HG03432 (cell line): ENCODE results near the gene HORMAD1.
"Not testable (repeated sequence)": the region's sequence is repeated elsewhere in the genome, so short reads cannot be mapped to it uniquely, and the experiment has no call there.

Experiments used
- ATAC-seq: cut with Tn5 transposase; IDR thresholded peaks from one replicate; pipeline ENCODE4 v1.9.1; 2021; ENCODE audit warnings: mild to moderate bottlenecking, moderate library complexity; ENCODE audit not compliant: unreplicated experiment

Gene HORMAD1

GRCh38 chr1:150703427-150703826 is 17.3 kb downstream of the HORMAD1 start:
- ATAC-seq, result no peak

DNA sequence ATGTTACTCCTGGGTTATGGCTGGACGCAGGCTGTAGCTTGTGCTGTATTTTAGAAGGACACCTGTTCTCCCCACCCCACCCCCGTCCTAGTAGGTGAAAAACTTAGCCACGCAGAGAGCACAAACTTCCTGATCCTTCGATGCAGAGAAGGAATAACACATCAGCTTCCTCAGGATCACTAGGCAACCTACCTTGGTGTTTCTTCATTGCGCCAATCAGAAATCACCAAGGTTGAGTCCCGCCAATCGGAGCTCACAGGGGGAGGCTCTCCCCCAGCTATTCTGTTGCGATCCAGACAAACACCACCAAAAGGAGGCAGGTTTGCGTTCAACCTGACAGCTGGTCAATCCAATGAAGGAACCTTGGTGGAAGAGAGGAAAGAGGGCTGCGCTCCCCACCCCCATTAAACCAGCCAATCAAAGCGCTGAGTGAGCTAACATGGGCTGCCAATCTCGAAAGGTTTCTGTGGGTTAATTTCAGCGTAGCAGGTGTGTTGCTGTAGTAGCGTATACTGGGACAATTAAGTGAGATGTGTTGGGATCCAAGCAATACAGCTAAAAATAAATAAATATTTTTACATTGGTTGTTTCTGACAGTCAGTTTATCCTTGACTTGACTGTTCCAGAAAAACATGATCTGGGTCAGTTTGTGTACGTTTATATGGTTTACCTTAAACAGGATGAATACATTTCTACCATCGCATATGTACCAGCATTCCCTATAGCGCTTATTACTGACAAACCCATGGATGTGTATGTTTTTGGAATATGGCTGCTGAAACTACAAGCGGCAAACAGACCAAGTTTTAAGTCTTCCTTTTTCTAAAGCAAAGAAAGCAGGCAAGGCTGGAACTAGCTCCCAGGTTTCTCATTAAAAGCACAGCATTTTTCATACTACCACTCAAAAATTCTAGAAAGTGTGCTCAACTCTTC is 23.4 kb downstream of the HORMAD1 start, which contains the start of gene GOLPH3L:
Gene GOLPH3L, minus strand, starts transcription at position 160 of the 933 bp plus-strand sequence. CDS start 2,316 bp downstream, outside the sequence.
- ATAC-seq, result peak; percentile 99

- no peak for ATAC-seq
Measured at GRCh38 chr1:150696590-150696989, 24.1 kb downstream of the HORMAD1 start.

DNA sequence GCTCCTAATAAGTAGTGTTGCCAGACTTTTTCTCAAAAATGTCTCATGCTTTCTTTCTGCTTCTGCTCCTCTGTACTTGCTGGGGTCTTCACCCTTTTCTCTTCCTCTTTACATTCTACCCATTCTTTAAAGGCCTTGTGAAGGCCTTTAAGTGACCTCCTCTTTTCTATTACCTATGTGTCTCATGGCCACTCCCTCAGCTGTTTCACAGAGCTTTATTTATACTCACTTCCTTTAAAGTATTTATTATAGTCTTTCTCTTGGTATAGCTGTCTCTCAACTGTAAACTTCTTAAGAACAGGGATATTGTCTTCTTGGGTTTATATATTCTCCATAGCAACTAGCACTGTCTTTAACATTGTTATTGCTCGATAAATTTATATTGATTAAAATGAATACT is 24.5 kb downstream of the HORMAD1 start:
- ATAC-seq, result no peak

DNA sequence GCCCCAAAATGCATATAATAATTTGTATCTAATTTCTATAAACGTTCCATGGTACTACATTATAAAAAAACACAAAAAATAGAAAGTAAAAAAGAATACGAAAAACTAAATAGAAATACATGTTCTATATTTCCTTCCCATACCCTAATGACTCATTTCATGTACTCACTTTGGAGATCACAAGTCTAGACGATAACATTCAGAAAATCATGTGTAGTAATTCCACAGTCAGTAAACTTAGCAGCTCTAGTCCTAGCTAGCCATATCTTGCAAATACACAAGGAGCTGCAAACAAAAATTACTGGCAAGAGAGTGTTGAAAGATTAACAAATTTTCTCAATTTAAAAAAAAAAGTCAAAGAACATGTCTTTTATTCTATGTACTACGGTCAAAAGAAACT is 25.1 kb downstream of the HORMAD1 start:
- no peak for ATAC-seq

- no peak for ATAC-seq
Measured at GRCh38 chr1:150692720-150693119, 28.0 kb downstream of the HORMAD1 start.

GRCh38 chr1:150688763-150689162 is 31.9 kb downstream of the HORMAD1 start:
- ATAC-seq, result no peak

- ATAC-seq, result no peak
Measured at GRCh38 chr1:150686275-150686674, 34.4 kb downstream of the HORMAD1 start.

DNA sequence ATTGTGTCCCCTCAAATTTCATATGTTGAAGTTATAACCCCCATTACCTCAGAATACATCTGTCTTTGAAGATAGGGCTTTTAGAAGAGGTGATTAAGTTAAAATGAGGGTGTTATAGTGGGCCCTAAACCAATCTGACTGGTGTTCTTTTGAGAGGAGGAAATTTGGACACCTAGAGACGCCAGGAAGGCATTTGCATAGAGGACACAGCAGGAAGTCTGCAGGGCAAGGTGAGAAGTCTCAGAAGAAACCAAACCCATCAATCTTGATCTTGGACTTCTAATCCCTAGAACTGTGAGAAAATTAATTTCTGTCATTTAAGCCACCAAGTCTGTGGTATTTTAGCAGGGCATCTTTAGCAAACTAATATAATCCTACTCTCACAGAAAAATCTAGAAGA is 36.8 kb downstream of the HORMAD1 start:
- no peak for ATAC-seq

GRCh38 chr1:150678988-150679387 is 41.7 kb downstream of the HORMAD1 start:
- no peak for ATAC-seq

GRCh38 chr1:150674881-150675280 is 45.8 kb downstream of the HORMAD1 start:
- no peak for ATAC-seq

- no peak for ATAC-seq
Measured at GRCh38 chr1:150663321-150663720, 57.4 kb downstream of the HORMAD1 start.

- ATAC-seq, result no peak
Measured at GRCh38 chr1:150662811-150663210, 57.9 kb downstream of the HORMAD1 start.

DNA sequence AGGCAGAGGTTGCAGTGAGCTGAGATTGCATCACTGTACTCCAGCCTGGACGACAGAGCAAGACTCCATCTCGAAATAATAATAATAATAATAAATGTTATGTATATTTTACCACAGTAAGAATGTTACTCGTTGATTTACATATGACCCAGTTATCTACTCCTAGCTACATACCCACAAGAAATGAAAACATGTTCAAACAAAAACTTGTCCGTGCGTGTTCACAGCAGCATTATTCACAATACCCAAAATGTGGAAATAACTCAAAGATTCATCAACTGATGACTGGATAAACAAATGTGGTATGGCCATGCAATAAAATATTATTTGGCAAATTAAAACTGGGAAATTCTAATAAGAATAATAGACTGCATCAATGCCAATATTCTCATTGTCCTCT is 59.5 kb downstream of the HORMAD1 start:
- ATAC-seq, result no peak

- no peak for ATAC-seq
Measured at GRCh38 chr1:150660584-150660983, 60.1 kb downstream of the HORMAD1 start.

- not testable (repeated sequence) for ATAC-seq
Measured at GRCh38 chr1:150657064-150657463, 63.6 kb downstream of the HORMAD1 start.

- ATAC-seq, result not testable (repeated sequence)
Measured at GRCh38 chr1:150654635-150655034, 66.1 kb downstream of the HORMAD1 start.

- no peak for ATAC-seq
Measured at GRCh38 chr1:150650193-150650592, 70.5 kb downstream of the HORMAD1 start.

DNA sequence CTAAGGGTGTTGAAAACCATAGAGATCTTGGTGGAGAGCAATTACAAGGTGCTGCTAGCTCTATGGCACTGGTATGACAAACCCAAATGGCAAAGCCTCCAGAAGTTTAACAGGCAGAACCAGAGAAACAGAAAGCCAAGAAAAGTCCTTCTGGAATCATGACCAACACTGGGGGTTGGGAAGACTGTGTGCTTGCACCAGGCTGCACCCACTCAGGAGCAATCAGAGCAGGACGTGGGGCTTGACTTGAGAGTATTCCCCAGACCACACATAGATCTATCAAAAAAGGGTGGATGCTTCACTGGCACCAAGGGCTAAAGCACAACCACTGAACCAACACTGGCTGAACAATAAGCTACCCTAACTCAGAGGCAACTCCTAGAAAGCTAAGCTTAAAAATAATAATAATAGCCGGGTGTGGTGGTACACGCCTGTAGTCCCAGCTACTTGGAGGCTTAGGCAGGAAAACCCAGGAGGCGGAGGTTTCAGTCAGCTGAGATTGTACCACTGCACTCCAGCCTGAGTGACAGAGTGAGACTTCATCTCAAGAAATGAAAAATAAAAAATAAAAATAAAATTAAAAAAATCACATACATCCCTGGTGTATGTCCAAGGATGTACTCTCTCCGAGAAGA is 71.1 kb downstream of the HORMAD1 start:
- no peak for ATAC-seq
